HG02571 (cell line): ENCODE data around the gene TUNAR.

Source experiments
- ATAC-seq: cut with Tn5 transposase; IDR thresholded peaks from one replicate; pipeline ENCODE4 v1.9.1; 2021; ENCODE audit warnings: mild to moderate bottlenecking, moderate library complexity; ENCODE audit not compliant: unreplicated experiment

Gene TUNAR

GRCh38 chr14:95871531-95871930 lies 5.1 kb upstream of the TUNAR start:
- ATAC-seq = no peak

DNA sequence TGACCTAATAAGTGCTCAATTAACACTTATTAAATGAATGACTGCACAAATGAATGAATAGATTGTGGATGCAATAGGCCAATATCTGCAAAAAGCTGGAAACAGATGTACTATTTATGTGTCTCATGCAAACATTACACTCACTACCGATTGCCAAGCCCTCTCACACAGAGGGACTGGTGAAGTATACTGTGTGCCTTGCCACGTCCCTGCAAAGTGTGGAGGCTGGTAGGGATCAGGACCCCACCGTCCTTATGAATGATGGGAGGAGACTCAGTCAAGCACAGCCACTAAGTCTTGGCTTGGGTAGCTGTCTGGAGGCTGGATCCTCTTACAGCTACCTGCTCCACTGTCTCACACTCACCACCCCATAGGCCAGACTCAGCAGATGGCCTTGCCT lies 3.9 kb upstream of the TUNAR start:
- ATAC-seq = no peak

GRCh38 chr14:95875831-95876760 lies 536 bp upstream of the TUNAR start:
- no peak for ATAC-seq

DNA sequence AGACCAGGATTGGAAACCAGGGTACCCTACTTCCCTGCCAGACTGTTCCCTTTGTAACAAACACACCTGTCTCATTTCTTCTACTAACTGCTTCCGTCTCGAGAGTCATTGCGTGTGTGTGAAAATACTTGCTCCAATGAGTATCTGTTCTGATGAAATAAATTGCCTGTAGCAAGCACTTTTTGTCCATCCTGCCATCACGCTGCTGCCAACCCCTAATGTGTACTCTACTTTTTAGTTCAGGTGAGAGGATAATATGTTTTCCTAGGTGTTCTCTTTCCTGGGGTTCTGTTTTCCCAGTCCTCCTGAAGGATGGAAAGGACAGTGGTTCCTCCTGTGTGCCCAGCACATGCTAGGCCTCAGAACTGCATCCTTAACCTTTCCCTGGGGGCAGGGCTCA lies 1.0 kb downstream of the TUNAR start:
- no peak for ATAC-seq

DNA sequence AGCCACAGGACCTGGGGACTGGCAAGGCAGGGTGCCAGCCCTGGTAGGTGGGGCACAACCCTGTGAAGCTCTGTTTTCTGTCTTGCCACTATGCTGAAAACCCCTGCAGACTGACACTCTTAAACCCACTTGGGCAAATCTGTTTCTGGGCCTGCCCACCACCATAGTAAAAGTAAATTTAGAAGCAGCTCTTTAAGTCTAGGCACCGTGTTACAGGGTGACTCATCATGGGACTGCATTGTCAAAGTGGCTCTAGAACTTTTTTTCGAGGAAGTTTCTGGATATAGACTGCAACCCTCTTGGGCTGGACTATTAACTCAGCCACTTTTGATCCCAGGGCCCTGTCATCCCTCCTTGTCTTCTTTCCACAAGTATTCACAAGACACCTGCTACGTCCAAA lies 7.7 kb downstream of the TUNAR start:
- no peak for ATAC-seq

- ATAC-seq = no peak
Measured at GRCh38 chr14:95885278-95885677, 8.6 kb downstream of the TUNAR start.

DNA sequence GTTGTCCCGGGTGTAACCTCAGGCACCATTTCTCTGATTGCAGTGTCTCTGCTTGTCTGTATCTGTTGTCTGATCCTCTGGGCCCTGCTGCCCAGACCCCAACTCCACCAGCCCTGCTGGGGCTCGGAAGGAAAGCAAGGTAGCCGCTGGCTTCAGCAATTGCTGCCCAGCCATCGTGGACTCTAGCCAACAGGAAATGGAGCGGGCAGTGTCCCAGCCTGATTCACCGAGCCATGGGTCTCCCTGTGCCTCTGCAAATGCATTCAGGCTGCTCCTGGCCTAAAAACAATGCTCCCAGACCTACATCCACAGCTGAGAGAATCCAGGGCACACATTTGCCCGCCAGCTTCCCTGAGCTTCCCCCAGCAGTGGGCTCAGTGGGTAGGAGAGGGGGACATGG lies 9.2 kb downstream of the TUNAR start:
- ATAC-seq = no peak

DNA sequence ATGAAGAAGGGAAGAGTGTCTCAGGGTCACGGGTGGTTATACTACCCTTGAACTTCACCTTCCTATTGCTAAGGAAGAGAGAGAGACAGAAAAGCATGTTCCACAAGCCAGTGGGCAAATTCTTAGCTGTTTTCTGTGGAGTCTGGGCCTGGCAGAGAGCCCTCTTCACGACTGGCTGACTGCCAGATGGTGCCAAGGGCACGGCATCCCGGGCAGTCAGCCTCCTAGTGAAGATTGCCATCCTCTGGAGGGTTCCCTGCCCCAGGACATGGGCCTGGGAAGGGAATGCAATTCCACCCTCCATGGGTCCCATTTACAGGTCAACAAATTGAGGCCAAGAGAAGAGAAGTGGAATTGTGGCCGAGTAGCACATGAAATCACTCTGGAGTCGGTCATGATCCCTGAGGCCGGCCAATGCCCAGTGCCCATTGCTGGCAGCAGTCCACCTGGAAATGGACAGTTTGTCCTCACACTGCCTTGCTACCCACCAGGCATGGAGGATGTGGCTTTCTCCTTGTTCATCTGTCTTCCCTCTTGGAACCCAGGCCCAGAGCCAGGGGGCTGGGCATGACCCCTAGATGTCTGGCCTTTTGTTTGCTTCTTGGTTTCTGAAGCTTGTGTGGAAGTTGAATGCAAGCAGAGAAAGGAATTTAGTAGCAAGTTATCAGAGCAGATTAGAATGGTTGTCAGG lies 9.9 kb downstream of the TUNAR start:
- no peak for ATAC-seq

DNA sequence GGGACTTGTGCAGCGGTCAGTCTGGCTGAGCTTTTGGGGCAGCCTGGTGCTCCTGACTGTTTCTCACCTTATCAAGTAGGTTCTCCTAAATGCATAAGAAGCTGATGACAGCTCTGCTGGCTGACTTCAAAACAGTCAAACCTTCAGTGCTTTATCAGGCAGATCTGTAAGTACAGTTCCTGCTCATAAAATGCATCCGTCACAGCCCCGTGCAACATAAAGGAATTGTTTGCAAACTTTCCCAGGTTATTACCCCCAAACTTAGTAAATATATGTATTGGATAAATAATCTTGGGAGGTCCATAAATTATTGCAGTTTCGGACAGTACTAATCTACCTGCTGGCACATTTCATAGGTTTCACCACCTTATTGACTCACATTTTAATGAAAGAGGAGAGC lies 10.7 kb downstream of the TUNAR start:
- ATAC-seq = no peak

DNA sequence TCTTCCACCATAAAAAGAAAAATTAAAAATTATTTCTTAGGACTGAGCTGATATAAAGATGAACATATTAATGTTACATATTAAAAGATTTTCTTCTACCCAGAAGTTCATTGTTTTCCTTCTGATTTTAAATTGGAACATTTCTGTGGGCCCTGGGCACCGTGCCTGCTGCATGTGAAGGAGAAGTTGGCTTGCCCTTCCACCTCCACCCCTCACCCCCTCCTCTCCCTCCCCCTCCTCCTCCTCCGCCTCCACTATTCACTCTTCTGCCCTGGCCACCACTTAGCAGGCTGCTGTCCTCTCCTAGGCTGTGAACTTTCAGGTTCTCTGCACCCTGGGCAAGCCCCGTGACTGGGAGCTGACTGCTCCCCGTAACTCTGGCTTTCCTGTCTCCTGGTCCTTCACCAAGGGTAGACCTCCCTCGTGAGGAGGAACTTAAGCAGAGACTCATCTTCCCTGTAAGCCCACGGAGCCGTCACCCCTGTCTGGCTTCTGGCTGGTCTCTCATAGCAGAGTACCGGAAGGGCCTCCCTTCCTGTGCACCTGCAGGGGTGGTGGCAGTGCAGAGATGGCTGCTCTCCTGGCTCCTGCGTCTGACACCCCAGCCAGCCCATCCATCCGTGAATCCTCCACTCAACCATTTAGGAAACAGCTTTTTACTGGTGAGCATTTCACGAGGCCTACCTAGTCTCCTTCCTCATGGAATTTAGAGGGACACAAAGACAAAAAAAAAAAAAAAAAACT lies 12.8 kb downstream of the TUNAR start:
- ATAC-seq = no peak

DNA sequence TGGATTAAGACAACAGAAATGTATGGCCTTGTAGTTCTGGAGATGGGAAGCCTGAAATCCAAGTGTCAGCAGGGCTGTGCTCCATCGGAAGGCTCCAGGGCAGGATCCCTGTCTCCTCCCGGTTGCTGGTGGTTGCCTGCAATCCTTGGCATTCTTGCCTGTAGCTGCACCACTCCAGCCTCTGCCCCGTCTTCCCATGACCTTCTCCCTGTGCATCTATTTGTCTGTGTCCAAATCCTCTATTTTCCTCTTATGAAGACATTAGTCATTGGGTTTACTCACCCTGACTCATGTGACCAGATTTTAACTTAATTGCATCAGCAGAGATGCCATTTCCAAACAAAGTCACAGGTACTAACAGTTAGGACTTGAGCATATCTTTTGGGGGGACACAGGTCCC lies 15.1 kb downstream of the TUNAR start:
- no peak for ATAC-seq

DNA sequence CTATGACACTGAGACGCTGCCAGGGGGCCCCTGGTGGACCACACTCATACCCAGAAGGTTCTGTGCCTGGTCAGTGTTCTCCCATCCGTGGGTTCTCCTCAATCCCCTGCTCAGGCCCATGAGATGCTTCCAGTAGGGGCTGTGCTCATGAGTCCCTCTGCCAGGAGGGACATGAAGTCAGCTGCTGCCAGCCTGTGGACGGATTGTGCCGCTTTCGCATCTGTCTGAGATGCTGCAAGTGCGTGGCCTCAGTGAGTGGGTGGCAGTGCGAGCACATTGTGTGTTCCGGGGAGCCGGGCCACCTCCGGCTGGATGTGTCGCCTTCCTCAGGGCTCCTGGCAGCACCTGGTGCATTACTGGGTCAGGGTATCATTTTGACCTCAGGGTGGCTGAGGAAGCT lies 15.5 kb downstream of the TUNAR start:
- ATAC-seq = no peak

GRCh38 chr14:95895720-95896119 lies 19.1 kb downstream of the TUNAR start:
- ATAC-seq = no peak

GRCh38 chr14:95896498-95897135 lies 20.0 kb downstream of the TUNAR start:
- no peak for ATAC-seq

DNA sequence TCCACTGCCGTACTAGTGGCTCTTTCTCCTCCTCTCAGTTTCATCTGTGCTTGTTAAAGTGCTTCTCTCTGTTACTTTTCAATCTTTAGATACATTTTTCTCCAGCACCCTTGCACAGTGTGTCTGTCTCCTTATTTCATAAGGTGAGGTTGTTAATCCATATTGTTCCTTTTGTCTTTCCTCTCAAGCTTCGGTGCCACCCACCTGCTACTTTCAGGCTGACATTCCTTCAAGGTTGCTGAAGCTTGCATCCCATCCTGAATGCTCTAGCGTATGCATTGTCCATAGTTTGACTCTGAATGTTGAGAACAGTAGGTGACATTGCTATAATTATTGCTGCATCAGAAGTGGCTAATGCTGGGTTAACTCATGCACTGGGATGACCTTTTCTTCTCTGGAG lies 20.6 kb downstream of the TUNAR start:
- no peak for ATAC-seq

GRCh38 chr14:95901054-95901453 lies 24.4 kb downstream of the TUNAR start:
- no peak for ATAC-seq

- no peak for ATAC-seq
Measured at GRCh38 chr14:95902273-95902826, 25.7 kb downstream of the TUNAR start.

GRCh38 chr14:95903165-95903564 lies 26.5 kb downstream of the TUNAR start:
- no peak for ATAC-seq

GRCh38 chr14:95903616-95904107 lies 27.0 kb downstream of the TUNAR start:
- ATAC-seq = no peak

GRCh38 chr14:95906591-95906990 lies 30.0 kb downstream of the TUNAR start:
- ATAC-seq = no peak

GRCh38 chr14:95910628-95911027 lies 34.0 kb downstream of the TUNAR start:
- ATAC-seq = no peak
